Colonic mucosa (tissue), 4 donors: ENCODE data around the gene SMOC1. TPM values are rescaled to one million over a fixed set of nuclear protein-coding genes. Genes with fewer than 3 reads are reported as not detected.

Experiments
- DNase-seq: peaks from one replicate; pipeline ENCODE4 v3.0.0-alpha.2; 2020
- H3K27ac ChIP-seq: fragments of 200-600 bp; one replicate; pipeline ENCODE4 v1.8.0; 2021
- H3K27me3 ChIP-seq: fragments of 200-600 bp; one replicate; pipeline ENCODE4 v1.8.0; 2021
- H3K36me3 ChIP-seq: fragments of 200-600 bp; one replicate; pipeline ENCODE4 v1.8.0; 2021
- H3K4me1 ChIP-seq: fragments of 200-600 bp; one replicate; pipeline ENCODE4 v1.8.0; 2021; ENCODE audit warnings: mild to moderate bottlenecking
- H3K4me3 ChIP-seq: fragments of 200-600 bp; one replicate; pipeline ENCODE4 v1.8.0; 2021
- H3K9ac ChIP-seq, 2 donors: one replicate each; pipeline ENCODE4 v1.7.0; 2013; ENCODE audit warnings: control low read depth in 2 of 2, low read depth in 2 of 2, low read length in 2 of 2
- H3K9me3 ChIP-seq: fragments of 200-600 bp; one replicate; pipeline ENCODE4 v1.8.0; 2021
- intact Hi-C: fragments of 100-400 bp; cut with DNase I; formaldehyde crosslinking; loops from one replicate; pipeline ENCODE4 v1.14.1; 2022
- total RNA-seq, 2 donors: library from RNA; stranded (reverse); fragmentation: NEBNext Ultra II Directional in 1 of 2; extraction: Animal tissue kit (Norgen Biotek cat#: 25700) in 1 of 2; gene quantifications; one replicate each; pipeline ENCODE4 v1.2.1, GENCODE V29; 2021
- TF ChIP-seq, protein P1 (sequence below): fragments of 200-600 bp; IDR thresholded peaks from one replicate; pipeline ENCODE4 v1.8.0; 2022; ENCODE audit warnings: antibody characterized with exemption, mild to moderate bottlenecking
- donor health status: healthy.
- donor health status: DM: no; HTN: no; CAD: no.
- donor health status: DM: no; HTN: no; CAD: no.

SMOC1 gene
- total RNA-seq, 2 donors from 2014 or later = 0.50 to 0.67 TPM

- no peaks in the 10 kb centered on the region for H3K9me3 ChIP-seq
- H3K9ac ChIP-seq = no peak overlapping the region
- H3K27me3 ChIP-seq = peaks cover 21% of the 10 kb centered on the region
- no peak for DNase-seq
- intact Hi-C loops = no loop called here
- no peaks in the 10 kb centered on the region for H3K4me1 ChIP-seq
- H3K4me3 ChIP-seq = no peak overlapping the region
- TF ChIP-seq, protein P1, sequence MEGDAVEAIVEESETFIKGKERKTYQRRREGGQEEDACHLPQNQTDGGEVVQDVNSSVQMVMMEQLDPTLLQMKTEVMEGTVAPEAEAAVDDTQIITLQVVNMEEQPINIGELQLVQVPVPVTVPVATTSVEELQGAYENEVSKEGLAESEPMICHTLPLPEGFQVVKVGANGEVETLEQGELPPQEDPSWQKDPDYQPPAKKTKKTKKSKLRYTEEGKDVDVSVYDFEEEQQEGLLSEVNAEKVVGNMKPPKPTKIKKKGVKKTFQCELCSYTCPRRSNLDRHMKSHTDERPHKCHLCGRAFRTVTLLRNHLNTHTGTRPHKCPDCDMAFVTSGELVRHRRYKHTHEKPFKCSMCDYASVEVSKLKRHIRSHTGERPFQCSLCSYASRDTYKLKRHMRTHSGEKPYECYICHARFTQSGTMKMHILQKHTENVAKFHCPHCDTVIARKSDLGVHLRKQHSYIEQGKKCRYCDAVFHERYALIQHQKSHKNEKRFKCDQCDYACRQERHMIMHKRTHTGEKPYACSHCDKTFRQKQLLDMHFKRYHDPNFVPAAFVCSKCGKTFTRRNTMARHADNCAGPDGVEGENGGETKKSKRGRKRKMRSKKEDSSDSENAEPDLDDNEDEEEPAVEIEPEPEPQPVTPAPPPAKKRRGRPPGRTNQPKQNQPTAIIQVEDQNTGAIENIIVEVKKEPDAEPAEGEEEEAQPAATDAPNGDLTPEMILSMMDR = no peak
- no peaks in the 10 kb centered on the region for H3K36me3 ChIP-seq
- no peak overlapping the region for H3K27ac ChIP-seq
These were observed 850 bp downstream of the SMOC1 start for GRCh38 chr14:69880044-69880487.

- TF ChIP-seq, protein P1 = no peak
- Histone ChIP-seq H3K4me3 (no peak overlapping the region), H3K4me1 (no peaks in the 10 kb centered on the region), H3K27ac (no peak overlapping the region), H3K27me3 (peaks cover 21% of the 10 kb centered on the region), H3K9ac (no peak overlapping the region), H3K9me3 (no peaks in the 10 kb centered on the region), H3K36me3 (no peaks in the 10 kb centered on the region)
- DNase-seq = no peak
- intact Hi-C loops = no loop called here
These were observed 1.7 kb downstream of the SMOC1 start for GRCh38 chr14:69880893-69881292.

- intact Hi-C loops = no loop called here
- Histone ChIP-seq H3K4me3 (no peak overlapping the region), H3K9me3 (no peaks in the 10 kb centered on the region), H3K27me3 (peaks cover 21% of the 10 kb centered on the region), H3K27ac (no peak overlapping the region), H3K36me3 (no peaks in the 10 kb centered on the region), H3K4me1 (no peaks in the 10 kb centered on the region), H3K9ac (no peak overlapping the region)
- DNase-seq = no peak
- TF ChIP-seq, protein P1 = no peak
These were observed 3.1 kb downstream of the SMOC1 start for GRCh38 chr14:69882116-69882864.

DNA sequence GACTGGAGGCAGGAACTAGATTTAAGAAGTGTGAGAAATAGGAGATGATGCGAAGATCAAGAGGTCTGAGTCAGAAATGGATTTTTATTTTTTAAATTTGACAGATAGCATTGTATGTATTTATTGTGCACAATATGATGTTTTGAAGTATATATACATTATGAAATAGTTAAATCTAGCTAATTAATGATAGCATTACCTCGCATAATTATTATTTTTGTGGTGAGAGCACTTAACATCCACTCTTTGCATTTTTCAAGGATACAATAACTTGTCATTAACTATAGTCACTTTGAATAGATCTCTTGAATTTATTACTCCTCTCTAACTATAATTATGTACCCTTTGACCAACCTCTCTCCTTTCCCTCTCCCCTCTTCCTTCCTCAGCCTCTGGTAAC, 3.7 kb downstream of the SMOC1 start:
- DNase-seq = no peak
- Histone ChIP-seq H3K4me3 (no peak overlapping the region), H3K9me3 (no peaks in the 10 kb centered on the region), H3K27me3 (peaks cover 21% of the 10 kb centered on the region), H3K36me3 (no peaks in the 10 kb centered on the region), H3K4me1 (no peaks in the 10 kb centered on the region), H3K9ac (no peak overlapping the region), H3K27ac (no peak overlapping the region)
- TF ChIP-seq, protein P1 = no peak
- intact Hi-C loops = no loop called here

DNA sequence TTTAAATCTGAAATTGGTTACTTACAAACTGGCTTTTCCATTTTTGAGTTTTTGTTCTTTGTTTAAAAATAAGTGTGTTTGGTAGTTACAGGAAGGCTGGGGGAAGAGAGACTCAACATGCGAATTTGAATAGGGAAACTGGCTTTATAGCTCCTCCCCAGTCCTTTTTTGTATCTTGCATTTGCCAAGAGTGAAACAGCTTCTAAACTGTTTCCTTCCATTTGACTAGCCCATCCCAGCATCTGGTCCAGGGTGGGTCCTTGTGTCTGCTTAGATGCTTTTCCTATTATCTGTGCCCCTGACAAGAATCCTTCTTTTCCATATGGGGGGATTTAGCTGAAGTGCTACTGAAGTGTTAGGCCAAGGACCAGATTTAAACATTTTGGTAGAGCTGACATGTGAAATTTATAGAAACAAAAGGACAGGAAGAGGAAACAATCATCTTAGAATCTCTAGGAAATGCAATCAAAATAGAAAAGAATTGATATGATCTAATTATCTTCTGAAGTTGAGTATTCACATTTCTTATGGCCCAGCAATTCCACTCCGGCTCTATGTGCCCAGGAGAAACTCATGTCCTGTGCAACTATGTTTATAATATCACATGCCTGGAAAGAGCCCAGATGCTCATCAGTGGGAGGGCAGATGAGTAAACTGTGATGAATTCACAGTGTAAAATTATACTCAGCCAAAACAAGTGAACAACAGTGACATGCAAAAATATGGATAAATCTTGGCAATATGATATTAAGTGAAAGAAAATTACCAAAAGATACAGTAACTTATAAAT, 7.4 kb downstream of the SMOC1 start:
- Histone ChIP-seq H3K27me3 (no peaks in the 10 kb centered on the region), H3K9ac (no peak overlapping the region), H3K4me3 (no peak overlapping the region), H3K9me3 (no peaks in the 10 kb centered on the region), H3K36me3 (no peaks in the 10 kb centered on the region), H3K27ac (no peak overlapping the region), H3K4me1 (no peaks in the 10 kb centered on the region)
- TF ChIP-seq, protein P1 = no peak
- no peak for DNase-seq
- intact Hi-C loops = no loop called here
